Loucy (cell line): ENCODE data around the gene CCDC9.

Experiments used
- H2AFZ ChIP-seq: fragments of 200-600 bp; sonication (generic); 2 replicates; pipeline ENCODE4 v1.6.0; 2016; ENCODE audit warnings: antibody characterized with exemption, mild to moderate bottlenecking, low read length, moderate library complexity
- H3F3A ChIP-seq: fragments of 200-600 bp; 2 replicates; pipeline ENCODE4 v1.6.0; 2016; ENCODE audit warnings: antibody characterized with exemption, low read depth, mild to moderate bottlenecking
- H3K27me3 ChIP-seq: fragments of 200-600 bp; sonication (generic); 2 replicates; pipeline ENCODE4 v1.6.1; 2014; ENCODE audit warnings: low read length, mild to moderate bottlenecking; ENCODE audit not compliant: insufficient read depth, poor library complexity, severe bottlenecking
- H3K36me3 ChIP-seq: fragments of 200-600 bp; sonication (generic); 2 replicates; pipeline ENCODE4 v1.6.1; 2016; ENCODE audit warnings: low read length; ENCODE audit not compliant: insufficient read depth
- H3K4me1 ChIP-seq: fragments of 200-600 bp; sonication (generic); 2 replicates; pipeline ENCODE4 v1.5.1; 2014; ENCODE audit warnings: low read length, mild to moderate bottlenecking; ENCODE audit not compliant: insufficient read depth, poor library complexity, severe bottlenecking
- H3K4me2 ChIP-seq: fragments of 200-600 bp; sonication (generic); 2 replicates; pipeline ENCODE4 v1.6.0; 2014; ENCODE audit warnings: antibody characterized with exemption, low read length, low read depth, mild to moderate bottlenecking; ENCODE audit not compliant: poor library complexity, severe bottlenecking
- H3K4me3 ChIP-seq: fragments of 200-600 bp; sonication (generic); 2 replicates; pipeline ENCODE4 v1.5.1; 2014; ENCODE audit warnings: low read length, mild to moderate bottlenecking, mixed read lengths; ENCODE audit not compliant: poor library complexity, severe bottlenecking
- H3K79me2 ChIP-seq: fragments of 200-600 bp; sonication (generic); 2 replicates; pipeline ENCODE4 v1.6.1; 2014; ENCODE audit warnings: low read length; ENCODE audit not compliant: insufficient read depth
- H3K9ac ChIP-seq: fragments of 200-600 bp; sonication (generic); 2 replicates; pipeline ENCODE4 v1.6.0; 2014; ENCODE audit warnings: mild to moderate bottlenecking, low read depth, low read length, moderate library complexity; ENCODE audit not compliant: poor library complexity, severe bottlenecking
- H3K9me2 ChIP-seq: fragments of 200-600 bp; sonication (generic); replicated peaks from 2 replicates; pipeline ENCODE4 v1.6.1; 2016; ENCODE audit warnings: low read depth, low read length, mixed read lengths
- H3K9me3 ChIP-seq: fragments of 200-600 bp; sonication (generic); 2 replicates; pipeline ENCODE4 v1.6.1; 2014; ENCODE audit warnings: mild to moderate bottlenecking, antibody characterized with exemption, low read length, low read depth; ENCODE audit not compliant: insufficient read depth
- H4K20me1 ChIP-seq: fragments of 200-600 bp; sonication (generic); 2 replicates; pipeline ENCODE4 v1.6.0; 2014; ENCODE audit warnings: antibody characterized with exemption, low read length, mild to moderate bottlenecking; ENCODE audit not compliant: insufficient read depth, poor library complexity, severe bottlenecking
- EZH2phosphoT487 ChIP-seq: fragments of 200-600 bp; IDR thresholded peaks from 2 replicates; pipeline ENCODE4 v1.6.1; 2018; ENCODE audit warnings: antibody characterized with exemption, mild to moderate bottlenecking, moderate library complexity, borderline replicate concordance
- TF ChIP-seq, protein P1 (sequence below): fragments of 200-600 bp; sonication (generic); conservative IDR thresholded peaks from 2 replicates; pipeline ENCODE4 v1.5.1; 2014; ENCODE audit warnings: mild to moderate bottlenecking, antibody characterized with exemption, low read length

Gene CCDC9

DNA sequence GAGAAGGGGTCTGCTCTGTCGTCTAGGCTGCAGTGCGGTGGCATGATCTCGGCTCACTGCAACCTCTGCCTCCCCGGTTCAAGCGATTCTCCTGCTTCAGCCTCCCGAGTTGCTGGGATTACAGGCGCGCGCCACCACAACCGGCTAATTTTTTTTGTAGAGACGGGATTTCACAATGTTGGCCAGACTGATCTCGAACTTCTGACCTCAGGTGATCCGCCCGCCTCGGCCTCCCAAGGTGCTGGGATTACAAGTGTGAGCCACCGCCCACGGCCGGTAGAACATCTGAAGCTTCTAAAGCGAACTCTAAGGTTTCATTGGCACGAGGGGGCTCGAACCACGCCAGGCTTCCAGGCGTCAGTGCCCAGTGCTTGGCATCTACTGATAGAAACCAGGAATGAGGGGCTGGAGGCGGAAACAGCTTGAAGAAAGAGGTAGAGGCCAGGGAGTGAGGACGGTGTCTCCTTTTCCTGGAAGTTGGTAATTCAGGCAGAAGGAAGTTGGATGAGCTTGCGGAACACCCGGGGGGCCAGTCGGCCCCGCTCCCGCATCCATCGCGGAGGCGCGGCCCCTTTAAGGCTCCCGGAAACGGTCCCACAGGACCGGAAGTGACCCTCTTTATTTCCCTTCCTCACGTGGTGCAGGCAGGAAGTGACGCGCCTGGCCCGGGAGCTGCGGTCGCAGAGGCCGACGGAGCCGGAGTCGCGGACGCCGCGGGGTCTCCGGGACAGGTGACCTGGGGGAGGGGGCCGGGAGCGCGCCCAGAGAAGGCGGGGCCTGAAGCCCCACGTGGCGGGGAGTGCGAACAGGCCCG is at the start of gene CCDC9:
CCDC9 (plus strand) TSS at position 647 of the 814 bp plus-strand sequence. CDS start 1,876 bp downstream, outside the sequence.
- Histone ChIP-seq H3K36me3 (peaks cover 3% of the 10 kb centered on the region; the same call in 1 of the 2 replicates), H3K4me3 (peak within 1 kb of the TSS; percentile 93), H3F3A (no peaks in the 10 kb centered on the region), H3K9me3 (no peaks in the 10 kb centered on the region), H3K9ac (peak within 1 kb of the TSS; percentile 91), H3K4me2 (peak within 1 kb of the TSS; percentile 100), H3K9me2 (no peaks in the 10 kb centered on the region), H2AFZ (peak within 1 kb of the TSS; percentile 93), H3K27me3 (no peaks in the 10 kb centered on the region), H3K79me2 (peaks cover 25% of the 10 kb centered on the region), H3K4me1 (peaks cover 22% of the 10 kb centered on the region), H4K20me1 (no peaks in the 10 kb centered on the region)
- no peak for TF ChIP-seq EZH2phosphoT487
- TF ChIP-seq, protein P1, sequence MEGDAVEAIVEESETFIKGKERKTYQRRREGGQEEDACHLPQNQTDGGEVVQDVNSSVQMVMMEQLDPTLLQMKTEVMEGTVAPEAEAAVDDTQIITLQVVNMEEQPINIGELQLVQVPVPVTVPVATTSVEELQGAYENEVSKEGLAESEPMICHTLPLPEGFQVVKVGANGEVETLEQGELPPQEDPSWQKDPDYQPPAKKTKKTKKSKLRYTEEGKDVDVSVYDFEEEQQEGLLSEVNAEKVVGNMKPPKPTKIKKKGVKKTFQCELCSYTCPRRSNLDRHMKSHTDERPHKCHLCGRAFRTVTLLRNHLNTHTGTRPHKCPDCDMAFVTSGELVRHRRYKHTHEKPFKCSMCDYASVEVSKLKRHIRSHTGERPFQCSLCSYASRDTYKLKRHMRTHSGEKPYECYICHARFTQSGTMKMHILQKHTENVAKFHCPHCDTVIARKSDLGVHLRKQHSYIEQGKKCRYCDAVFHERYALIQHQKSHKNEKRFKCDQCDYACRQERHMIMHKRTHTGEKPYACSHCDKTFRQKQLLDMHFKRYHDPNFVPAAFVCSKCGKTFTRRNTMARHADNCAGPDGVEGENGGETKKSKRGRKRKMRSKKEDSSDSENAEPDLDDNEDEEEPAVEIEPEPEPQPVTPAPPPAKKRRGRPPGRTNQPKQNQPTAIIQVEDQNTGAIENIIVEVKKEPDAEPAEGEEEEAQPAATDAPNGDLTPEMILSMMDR = no peak

DNA sequence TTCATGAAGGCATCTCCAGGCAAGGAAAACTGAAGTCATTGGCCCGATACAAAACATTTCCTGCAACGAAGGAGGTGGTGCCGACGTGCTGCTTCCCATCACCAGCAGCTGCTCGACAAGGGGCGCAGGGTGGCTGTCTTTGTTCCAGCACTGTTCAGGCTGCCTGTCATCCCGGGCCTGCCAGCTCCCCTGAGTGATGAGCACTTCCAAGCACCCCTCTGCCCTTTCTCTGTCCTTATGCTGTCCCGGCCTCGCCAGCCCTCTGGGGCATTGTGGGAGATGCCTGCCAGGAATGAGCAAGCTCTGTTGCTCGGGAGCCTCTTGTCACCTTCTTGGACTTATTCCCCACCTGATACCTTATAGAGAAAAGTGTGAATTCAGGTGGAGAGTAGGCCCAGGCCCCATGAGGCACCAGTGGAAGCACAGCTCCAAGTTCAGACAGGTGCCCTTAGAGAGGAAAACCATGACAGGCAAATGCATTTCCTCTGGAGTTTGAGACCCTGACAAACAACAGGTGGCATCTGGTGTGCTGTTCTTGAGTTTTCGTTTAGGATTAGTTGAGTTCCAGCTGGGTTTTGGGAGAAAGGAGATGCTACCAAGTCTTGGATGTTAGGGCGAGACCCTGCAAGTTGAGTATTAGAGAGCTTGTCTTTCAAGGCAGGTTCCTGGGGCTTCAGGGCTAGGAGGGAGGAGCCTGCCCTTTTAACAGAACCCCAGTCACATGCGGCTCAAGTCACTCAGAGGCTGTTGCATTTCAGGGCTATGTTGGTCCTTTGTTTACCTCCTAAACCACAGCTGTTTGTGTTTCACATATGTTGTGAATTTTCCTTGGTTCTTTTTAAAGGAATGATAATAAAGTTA is 46.8 kb upstream of the CCDC9 start:
- Histone ChIP-seq H3K79me2 (no peaks in the 10 kb centered on the region), H3K4me1 (peaks cover 2% of the 10 kb centered on the region), H3K9ac (no peak overlapping the region), H3F3A (peaks cover 5% of the 10 kb centered on the region; the same call in 1 of the 2 replicates), H2AFZ (no peak overlapping the region), H4K20me1 (no peaks in the 10 kb centered on the region), H3K9me3 (no peaks in the 10 kb centered on the region), H3K4me2 (no peak overlapping the region), H3K4me3 (no peak overlapping the region), H3K36me3 (peaks cover 69% of the 10 kb centered on the region; the same call in 1 of the 2 replicates), H3K27me3 (no peaks in the 10 kb centered on the region), H3K9me2 (no peaks in the 10 kb centered on the region)
- TF ChIP-seq EZH2phosphoT487 = no peak
- TF ChIP-seq, protein P1 = no peak

DNA sequence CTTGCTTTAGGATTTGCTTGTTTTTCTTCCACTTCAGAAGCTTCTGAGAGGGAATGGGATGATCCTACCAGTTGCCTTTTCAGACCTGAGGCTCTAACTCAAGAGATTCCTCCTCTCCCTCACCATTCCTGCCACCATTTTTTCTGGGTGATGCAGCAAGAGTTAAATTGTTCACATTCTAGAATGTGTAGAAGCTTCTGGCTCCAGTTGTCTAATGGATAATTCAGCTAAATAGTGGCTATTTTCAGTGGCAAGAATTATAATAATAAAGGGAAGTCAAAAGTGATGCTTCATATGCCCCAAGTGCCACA is 46.2 kb upstream of the CCDC9 start:
- H3K27me3 ChIP-seq = no peaks in the 10 kb centered on the region
- no peak overlapping the region for H3K9ac ChIP-seq
- no peaks in the 10 kb centered on the region for H3K9me3 ChIP-seq
- H2AFZ ChIP-seq = no peak overlapping the region
- H3K4me1 ChIP-seq = peaks cover 2% of the 10 kb centered on the region
- no peaks in the 10 kb centered on the region for H3K9me2 ChIP-seq
- H4K20me1 ChIP-seq = no peaks in the 10 kb centered on the region
- H3K4me2 ChIP-seq = no peak overlapping the region
- no peaks in the 10 kb centered on the region for H3K79me2 ChIP-seq
- TF ChIP-seq, protein P1 = no peak
- no peak for TF ChIP-seq EZH2phosphoT487
- peaks cover 5% of the 10 kb centered on the region; the same call in 1 of the 2 replicates for H3F3A ChIP-seq
- no peak overlapping the region for H3K4me3 ChIP-seq
- H3K36me3 ChIP-seq = peaks cover 63% of the 10 kb centered on the region; the same call in 1 of the 2 replicates
